CD4-positive, alpha-beta T cell treated with Interleukin-6 at 100 ng/mL for 8 hours (primary cell): ENCODE measurements around the gene NBPF3.

Experiments used
- DNase-seq: peaks from one replicate; pipeline ENCODE4 v3.0.0-alpha.2; 2020; ENCODE audit warnings: mixed read lengths, low spot score

Gene NBPF3

GRCh38 chr1:21495225-21495820 is 55.4 kb downstream of the NBPF3 start:
- DNase-seq = no peak

- no peak for DNase-seq
These were observed 56.1 kb downstream of the NBPF3 start for GRCh38 chr1:21496063-21496462.

GRCh38 chr1:21496886-21497285 is 56.9 kb downstream of the NBPF3 start:
- DNase-seq = no peak

GRCh38 chr1:21497466-21498061 is 57.6 kb downstream of the NBPF3 start:
- DNase-seq = no peak

- no peak for DNase-seq
These were observed 59.5 kb downstream of the NBPF3 start for GRCh38 chr1:21499283-21499950.

- no peak for DNase-seq
These were observed 63.9 kb downstream of the NBPF3 start for GRCh38 chr1:21503706-21504377.

- DNase-seq = no peak
These were observed 66.9 kb downstream of the NBPF3 start for GRCh38 chr1:21506804-21507203.

- DNase-seq = no peak
These were observed 67.8 kb downstream of the NBPF3 start for GRCh38 chr1:21507511-21508270.

GRCh38 chr1:21508580-21509350 is 68.8 kb downstream of the NBPF3 start:
- DNase-seq = peak; percentile 26

- no peak for DNase-seq
These were observed 69.6 kb downstream of the NBPF3 start, which contains the start of gene ALPL for GRCh38 chr1:21509351-21510112. Gene ALPL, plus strand, starts transcription at chr1:21509423. Its CDS starts 44,659 bp downstream, at chr1:21554082.

GRCh38 chr1:21510113-21510493 is 70.2 kb downstream of the NBPF3 start:
- DNase-seq = no peak

- DNase-seq = no peak
These were observed 71.1 kb downstream of the NBPF3 start for GRCh38 chr1:21510885-21511578.

GRCh38 chr1:21511579-21512522 is 71.9 kb downstream of the NBPF3 start:
- no peak for DNase-seq

GRCh38 chr1:21514245-21514644 is 74.3 kb downstream of the NBPF3 start:
- DNase-seq = no peak

- DNase-seq = no peak
These were observed 77.2 kb downstream of the NBPF3 start for GRCh38 chr1:21517161-21517589.

GRCh38 chr1:21517660-21518480 is 77.9 kb downstream of the NBPF3 start:
- no peak for DNase-seq

GRCh38 chr1:21518774-21519455 is 79.0 kb downstream of the NBPF3 start:
- no peak for DNase-seq
